Measurements from ENCODE around the gene TOMT.

The TOMT gene

GRCh38 chr11:72088076-72088808 lies 17.5 kb upstream of the TOMT start:
- no peak for DNase-seq (ENCODE audit: low read depth)

- DNase-seq (ENCODE audit: low read depth), result no peak
These were observed 14.4 kb upstream of the TOMT start for GRCh38 chr11:72091292-72091691.

GRCh38 chr11:72098741-72099140 lies 7.0 kb upstream of the TOMT start:
- DNase-seq (ENCODE audit: low read depth), result no peak

GRCh38 chr11:72100009-72100408 lies 5.7 kb upstream of the TOMT start:
- DNase-seq (ENCODE audit: low read depth), result no peak

GRCh38 chr11:72100462-72100861 lies 5.3 kb upstream of the TOMT start:
- no peak for DNase-seq (ENCODE audit: low read depth)

- DNase-seq (ENCODE audit: low read depth), result no peak
These were observed 3.6 kb upstream of the TOMT start for GRCh38 chr11:72102162-72102561.

- no peak for DNase-seq (ENCODE audit: low read depth)
These were observed 3.1 kb upstream of the TOMT start for GRCh38 chr11:72102631-72102945.

- DNase-seq (ENCODE audit: low read depth), result peak; percentile 94
These were observed 2.6 kb upstream of the TOMT start, which contains the start of gene LAMTOR1 for GRCh38 chr11:72102946-72103753. LAMTOR1 (minus strand) TSS chr11:72103297; CDS start chr11:72103224, 73 bp downstream.

- no peak for DNase-seq (ENCODE audit: low read depth)
These were observed 2.0 kb upstream of the TOMT start for GRCh38 chr11:72103754-72104167.

- DNase-seq (ENCODE audit: low read depth), result no peak
These were observed 5.8 kb downstream of the TOMT start for GRCh38 chr11:72111300-72112142.

- DNase-seq (ENCODE audit: low read depth), result peak; percentile 99
These were observed 6.6 kb downstream of the TOMT start, which contains the start of gene ANAPC15 for GRCh38 chr11:72112143-72112977. ANAPC15 (minus strand) TSS chr11:72112695; CDS start chr11:72111276, 1,419 bp downstream.

- peak; percentile 55 for DNase-seq (ENCODE audit: low read depth)
These were observed 7.5 kb downstream of the TOMT start for GRCh38 chr11:72112978-72113808.

GRCh38 chr11:72114570-72114969 lies 8.8 kb downstream of the TOMT start:
- peak; percentile 41 for DNase-seq (ENCODE audit: low read depth)

GRCh38 chr11:72116019-72116755 lies 10.5 kb downstream of the TOMT start:
- DNase-seq (ENCODE audit: low read depth), result no peak

GRCh38 chr11:72119198-72119597 lies 13.5 kb downstream of the TOMT start:
- DNase-seq (ENCODE audit: low read depth), result no peak

GRCh38 chr11:72120930-72121329 lies 15.2 kb downstream of the TOMT start:
- no peak for DNase-seq (ENCODE audit: low read depth)

- no peak for DNase-seq (ENCODE audit: low read depth)
These were observed 16.9 kb downstream of the TOMT start for GRCh38 chr11:72122607-72123006.

GRCh38 chr11:72123117-72123653 lies 17.5 kb downstream of the TOMT start:
- DNase-seq (ENCODE audit: low read depth), result no peak

- no peak for DNase-seq (ENCODE audit: low read depth)
These were observed 18.3 kb downstream of the TOMT start for GRCh38 chr11:72124046-72124445.

- no peak for DNase-seq (ENCODE audit: low read depth)
These were observed 20.2 kb downstream of the TOMT start for GRCh38 chr11:72125956-72126355.
